ENCODE measurements around the gene SLC39A13. TPM values are rescaled to one million over a fixed set of nuclear protein-coding genes. Genes with fewer than 3 reads are reported as not detected.
A peak's percentile ranks its signal among the peaks of the same experiment; 100 is the strongest.

SLC39A13 gene
- total RNA-seq, 2 donors from 2014 or later = 96.1 to 98.1 TPM

GRCh38 chr11:47437746-47438418, 29.5 kb downstream of the SLC39A13 start:
- no peak for DNase-seq (ENCODE audit: low spot score)
- intact Hi-C loops (cut with DNase I) = no loop called here

GRCh38 chr11:47438721-47439120, 30.3 kb downstream of the SLC39A13 start:
- intact Hi-C loops (cut with DNase I) = no loop called here

GRCh38 chr11:47440054-47440476, 31.7 kb downstream of the SLC39A13 start:
- intact Hi-C loops (cut with DNase I) = no loop called here
- DNase-seq (ENCODE audit: low spot score) = no peak

More at GRCh38 chr11:47438721-47439120, 30.3 kb downstream of the SLC39A13 start:
- no peak for DNase-seq (ENCODE audit: low spot score)

- intact Hi-C loops (cut with DNase I) = no loop called here
- DNase-seq (ENCODE audit: low spot score) = no peak
Measured at GRCh38 chr11:47441421-47441820, 33.0 kb downstream of the SLC39A13 start.

GRCh38 chr11:47442514-47442913, 34.1 kb downstream of the SLC39A13 start:
- intact Hi-C loops (cut with DNase I) = no loop called here
- no peak for DNase-seq (ENCODE audit: low spot score)

GRCh38 chr11:47443028-47443700, 34.8 kb downstream of the SLC39A13 start:
- intact Hi-C loops (cut with DNase I) = no loop called here
- DNase-seq (ENCODE audit: low spot score) = no peak

- intact Hi-C loops (cut with DNase I) = no loop called here
- no peak for DNase-seq (ENCODE audit: low spot score)
Measured at GRCh38 chr11:47443817-47444216, 35.4 kb downstream of the SLC39A13 start.

GRCh38 chr11:47445840-47446239, 37.5 kb downstream of the SLC39A13 start:
- no peak for DNase-seq (ENCODE audit: low spot score)

GRCh38 chr11:47446833-47447232, 38.4 kb downstream of the SLC39A13 start:
- intact Hi-C loops (cut with DNase I) = loop anchor here in 1 of 2 donors (5.0 kb wide), 1 partner anchor 75 kb away; no protein-coding TSS in a partner anchor
- no peak for DNase-seq (ENCODE audit: low spot score)

More at GRCh38 chr11:47445840-47446239, 37.5 kb downstream of the SLC39A13 start:
- intact Hi-C loops (cut with DNase I) = loop anchor here in 1 of 2 donors (5.0 kb wide), 1 partner anchor 74 kb away; no protein-coding TSS in a partner anchor

- intact Hi-C loops (cut with DNase I) = loop anchor here in 1 of 2 donors (5.0 kb wide), 1 partner anchor 76 kb away; no protein-coding TSS in a partner anchor
Measured at GRCh38 chr11:47447906-47448305, 39.5 kb downstream of the SLC39A13 start.

GRCh38 chr11:47448566-47449427, 40.4 kb downstream of the SLC39A13 start, which contains the start of gene RAPSN:
Gene RAPSN (minus strand): TSS chr11:47449136. CDS start chr11:47448964, 172 bp downstream.
- no peak for DNase-seq (ENCODE audit: low spot score)
- intact Hi-C loops (cut with DNase I) = loop anchor here in 1 of 2 donors (5.0 kb wide), 1 partner anchor 76 kb away; no protein-coding TSS in a partner anchor

More at GRCh38 chr11:47447906-47448305, 39.5 kb downstream of the SLC39A13 start:
- no peak for DNase-seq (ENCODE audit: low spot score)

GRCh38 chr11:47449541-47449940, 41.2 kb downstream of the SLC39A13 start:
- intact Hi-C loops (cut with DNase I) = loop anchor here in 1 of 2 donors (5.0 kb wide), 1 partner anchor 77 kb away; no protein-coding TSS in a partner anchor
- DNase-seq (ENCODE audit: low spot score) = no peak

- intact Hi-C loops (cut with DNase I) = loop anchor here in 1 of 2 donors (10.0 kb wide), 1 partner anchor 77 kb away; the partner anchor contains the start of gene SPI1
Measured at GRCh38 chr11:47451436-47451835, 43.0 kb downstream of the SLC39A13 start.

GRCh38 chr11:47451990-47452389, 43.6 kb downstream of the SLC39A13 start:
- no peak for DNase-seq (ENCODE audit: low spot score)
- intact Hi-C loops (cut with DNase I) = loop anchor here in 1 of 2 donors (10.0 kb wide), 1 partner anchor 77 kb away; the partner anchor contains the start of gene SPI1

More at GRCh38 chr11:47451436-47451835, 43.0 kb downstream of the SLC39A13 start:
- no peak for DNase-seq (ENCODE audit: low spot score)

GRCh38 chr11:47453365-47453764, 45.0 kb downstream of the SLC39A13 start:
- DNase-seq (ENCODE audit: low spot score) = no peak
- intact Hi-C loops (cut with DNase I) = loop anchor here in 1 of 2 donors (10.0 kb wide), 1 partner anchor 79 kb away; the partner anchor contains the start of gene SPI1

- intact Hi-C loops (cut with DNase I) = loop anchor here in 1 of 2 donors (10.0 kb wide), 1 partner anchor 79 kb away; the partner anchor contains the start of gene SPI1
- peak; percentile 91 for DNase-seq (ENCODE audit: low spot score)
Measured at GRCh38 chr11:47454258-47454671, 45.9 kb downstream of the SLC39A13 start.

GRCh38 chr11:47460571-47461235, 52.3 kb downstream of the SLC39A13 start:
- intact Hi-C loops (cut with DNase I) = no loop called here
- DNase-seq (ENCODE audit: low spot score) = no peak

- intact Hi-C loops (cut with DNase I) = no loop called here
- no peak for DNase-seq (ENCODE audit: low spot score)
Measured at GRCh38 chr11:47461876-47462275, 53.5 kb downstream of the SLC39A13 start.
